ENCODE data around the gene HTT.

HTT gene

GRCh38 chr4:3234171-3235029 is 159.9 kb downstream of the HTT start:
- DNase-seq (ENCODE audit: low spot score), result no peak

- no peak for DNase-seq (ENCODE audit: low spot score)
Measured at GRCh38 chr4:3235030-3235345, 160.5 kb downstream of the HTT start.

DNA sequence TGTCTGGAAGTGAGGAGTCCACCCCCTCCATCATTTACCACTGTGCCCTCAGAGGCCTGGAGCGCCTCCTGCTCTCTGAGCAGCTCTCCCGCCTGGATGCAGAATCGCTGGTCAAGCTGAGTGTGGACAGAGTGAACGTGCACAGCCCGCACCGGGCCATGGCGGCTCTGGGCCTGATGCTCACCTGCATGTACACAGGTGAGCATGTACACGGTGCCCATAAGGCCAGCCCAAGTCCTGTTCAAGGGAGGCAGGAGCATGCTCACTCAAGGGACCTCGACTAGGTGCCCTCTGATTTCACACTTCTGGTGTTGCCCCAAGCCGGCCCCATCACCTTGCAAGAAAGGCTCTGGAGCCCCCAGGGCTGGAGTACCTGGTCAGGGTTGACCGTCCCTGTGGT is 161.1 kb downstream of the HTT start:
- DNase-seq (ENCODE audit: low spot score), result no peak

GRCh38 chr4:3236326-3236878 is 161.9 kb downstream of the HTT start:
- DNase-seq (ENCODE audit: low spot score), result no peak

DNA sequence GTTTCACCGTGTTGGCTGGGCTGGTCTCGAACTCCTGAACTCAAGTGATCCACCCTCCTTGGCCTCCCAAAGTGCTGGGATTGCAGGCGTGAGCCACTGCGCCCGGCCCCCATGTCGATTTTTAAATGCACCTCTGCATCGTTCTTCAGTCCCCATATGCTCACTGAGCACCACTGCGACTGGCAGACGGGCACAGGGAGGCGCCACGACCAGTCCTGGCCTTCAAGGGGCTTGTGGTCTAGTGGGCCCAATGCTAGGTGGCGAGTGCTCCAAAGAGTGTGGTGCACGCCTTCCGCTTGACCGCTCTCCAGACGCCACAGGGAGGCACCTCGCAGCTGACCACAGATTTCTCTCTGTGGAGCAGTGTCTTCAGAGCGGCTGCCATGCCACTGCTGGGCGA is 162.8 kb downstream of the HTT start:
- no peak for DNase-seq (ENCODE audit: low spot score)

DNA sequence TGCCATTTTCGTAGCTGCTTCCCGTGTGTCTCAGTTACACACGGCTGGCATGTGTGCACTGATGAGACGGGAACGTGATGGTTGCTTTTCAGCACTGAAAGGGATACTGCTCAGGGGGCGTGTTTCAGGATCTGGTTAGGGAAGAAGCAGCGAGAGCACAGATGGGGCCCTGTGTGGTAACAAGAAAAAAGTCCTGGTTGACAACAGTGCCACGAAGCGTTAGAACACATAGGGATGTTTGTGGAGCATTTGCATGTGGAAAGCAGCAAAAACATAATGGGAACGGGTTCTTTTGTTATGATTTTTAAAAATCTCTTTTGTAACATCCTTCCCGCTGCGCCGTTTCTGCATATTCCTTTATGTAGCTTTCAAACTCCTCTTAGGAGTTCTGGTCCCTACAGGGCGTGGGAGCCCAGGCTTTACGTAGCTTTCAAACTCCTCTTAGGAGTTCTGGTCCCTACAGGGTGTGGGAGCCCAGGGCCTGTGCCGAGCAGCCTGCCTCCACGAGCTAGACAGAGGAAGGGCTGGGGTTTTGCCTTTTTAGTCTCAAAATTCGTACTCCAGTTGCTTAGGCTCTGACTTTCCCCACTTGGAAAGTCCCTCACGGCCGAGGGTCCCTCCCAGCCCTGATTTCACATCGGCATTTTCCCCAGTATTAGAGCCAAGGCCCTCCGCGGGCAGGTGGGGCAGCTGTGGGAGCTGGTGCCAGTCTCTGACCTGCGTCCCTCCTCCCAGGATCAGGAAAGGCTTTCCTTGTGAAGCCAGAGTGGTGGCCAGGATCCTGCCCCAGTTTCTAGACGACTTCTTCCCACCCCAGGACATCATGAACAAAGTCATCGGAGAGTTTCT is 163.5 kb downstream of the HTT start:
- DNase-seq (ENCODE audit: low spot score), result no peak

DNA sequence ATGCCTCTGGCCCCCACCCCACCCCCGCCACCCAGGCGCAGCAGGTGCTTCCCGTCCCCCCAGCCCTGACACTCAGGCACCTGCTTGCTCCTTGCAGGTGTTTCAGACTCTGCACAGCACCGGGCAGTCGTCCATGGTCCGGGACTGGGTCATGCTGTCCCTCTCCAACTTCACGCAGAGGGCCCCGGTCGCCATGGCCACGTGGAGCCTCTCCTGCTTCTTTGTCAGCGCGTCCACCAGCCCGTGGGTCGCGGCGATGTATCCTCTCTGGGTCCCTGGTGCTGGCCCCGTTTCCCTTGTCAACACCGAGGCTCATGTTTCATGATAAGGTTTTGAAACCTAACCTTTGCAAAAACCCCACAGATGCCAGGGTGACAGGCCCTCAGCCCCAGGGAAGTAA is 164.2 kb downstream of the HTT start:
- DNase-seq (ENCODE audit: low spot score), result no peak

GRCh38 chr4:3239303-3239702 is 164.8 kb downstream of the HTT start:
- DNase-seq (ENCODE audit: low spot score), result no peak

DNA sequence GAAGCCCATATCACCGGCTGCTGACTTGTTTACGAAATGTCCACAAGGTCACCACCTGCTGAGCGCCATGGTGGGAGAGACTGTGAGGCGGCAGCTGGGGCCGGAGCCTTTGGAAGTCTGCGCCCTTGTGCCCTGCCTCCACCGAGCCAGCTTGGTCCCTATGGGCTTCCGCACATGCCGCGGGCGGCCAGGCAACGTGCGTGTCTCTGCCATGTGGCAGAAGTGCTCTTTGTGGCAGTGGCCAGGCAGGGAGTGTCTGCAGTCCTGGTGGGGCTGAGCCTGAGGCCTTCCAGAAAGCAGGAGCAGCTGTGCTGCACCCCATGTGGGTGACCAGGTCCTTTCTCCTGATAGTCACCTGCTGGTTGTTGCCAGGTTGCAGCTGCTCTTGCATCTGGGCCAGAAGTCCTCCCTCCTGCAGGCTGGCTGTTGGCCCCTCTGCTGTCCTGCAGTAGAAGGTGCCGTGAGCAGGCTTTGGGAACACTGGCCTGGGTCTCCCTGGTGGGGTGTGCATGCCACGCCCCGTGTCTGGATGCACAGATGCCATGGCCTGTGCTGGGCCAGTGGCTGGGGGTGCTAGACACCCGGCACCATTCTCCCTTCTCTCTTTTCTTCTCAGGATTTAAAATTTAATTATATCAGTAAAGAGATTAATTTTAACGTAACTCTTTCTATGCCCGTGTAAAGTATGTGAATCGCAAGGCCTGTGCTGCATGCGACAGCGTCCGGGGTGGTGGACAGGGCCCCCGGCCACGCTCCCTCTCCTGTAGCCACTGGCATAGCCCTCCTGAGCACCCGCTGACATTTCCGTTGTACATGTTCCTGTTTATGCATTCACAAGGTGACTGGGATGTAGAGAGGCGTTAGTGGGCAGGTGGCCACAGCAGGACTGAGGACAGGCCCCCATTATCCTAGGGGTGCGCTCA is 165.8 kb downstream of the HTT start:
- DNase-seq (ENCODE audit: low spot score), result no peak

DNA sequence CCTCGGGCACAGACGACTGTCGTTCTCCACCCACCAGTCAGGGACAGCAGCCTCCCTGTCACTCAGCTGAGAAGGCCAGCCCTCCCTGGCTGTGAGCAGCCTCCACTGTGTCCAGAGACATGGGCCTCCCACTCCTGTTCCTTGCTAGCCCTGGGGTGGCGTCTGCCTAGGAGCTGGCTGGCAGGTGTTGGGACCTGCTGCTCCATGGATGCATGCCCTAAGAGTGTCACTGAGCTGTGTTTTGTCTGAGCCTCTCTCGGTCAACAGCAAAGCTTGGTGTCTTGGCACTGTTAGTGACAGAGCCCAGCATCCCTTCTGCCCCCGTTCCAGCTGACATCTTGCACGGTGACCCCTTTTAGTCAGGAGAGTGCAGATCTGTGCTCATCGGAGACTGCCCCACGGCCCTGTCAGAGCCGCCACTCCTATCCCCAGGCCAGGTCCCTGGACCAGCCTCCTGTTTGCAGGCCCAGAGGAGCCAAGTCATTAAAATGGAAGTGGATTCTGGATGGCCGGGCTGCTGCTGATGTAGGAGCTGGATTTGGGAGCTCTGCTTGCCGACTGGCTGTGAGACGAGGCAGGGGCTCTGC is 166.5 kb downstream of the HTT start:
- no peak for DNase-seq (ENCODE audit: low spot score)

DNA sequence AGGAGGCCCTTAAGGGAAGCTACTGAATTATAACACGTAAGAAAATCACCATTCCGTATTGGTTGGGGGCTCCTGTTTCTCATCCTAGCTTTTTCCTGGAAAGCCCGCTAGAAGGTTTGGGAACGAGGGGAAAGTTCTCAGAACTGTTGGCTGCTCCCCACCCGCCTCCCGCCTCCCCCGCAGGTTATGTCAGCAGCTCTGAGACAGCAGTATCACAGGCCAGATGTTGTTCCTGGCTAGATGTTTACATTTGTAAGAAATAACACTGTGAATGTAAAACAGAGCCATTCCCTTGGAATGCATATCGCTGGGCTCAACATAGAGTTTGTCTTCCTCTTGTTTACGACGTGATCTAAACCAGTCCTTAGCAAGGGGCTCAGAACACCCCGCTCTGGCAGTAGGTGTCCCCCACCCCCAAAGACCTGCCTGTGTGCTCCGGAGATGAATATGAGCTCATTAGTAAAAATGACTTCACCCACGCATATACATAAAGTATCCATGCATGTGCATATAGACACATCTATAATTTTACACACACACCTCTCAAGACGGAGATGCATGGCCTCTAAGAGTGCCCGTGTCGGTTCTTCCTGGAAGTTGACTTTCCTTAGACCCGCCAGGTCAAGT is 167.5 kb downstream of the HTT start:
- DNase-seq (ENCODE audit: low spot score), result no peak

- DNase-seq (ENCODE audit: low spot score), result no peak
Measured at GRCh38 chr4:3243136-3243780, 168.8 kb downstream of the HTT start.

GRCh38 chr4:3244002-3244401 is 169.5 kb downstream of the HTT start:
- no peak for DNase-seq (ENCODE audit: low spot score)

- DNase-seq (ENCODE audit: low spot score), result no peak
Measured at GRCh38 chr4:3244747-3245146, 170.3 kb downstream of the HTT start.

DNA sequence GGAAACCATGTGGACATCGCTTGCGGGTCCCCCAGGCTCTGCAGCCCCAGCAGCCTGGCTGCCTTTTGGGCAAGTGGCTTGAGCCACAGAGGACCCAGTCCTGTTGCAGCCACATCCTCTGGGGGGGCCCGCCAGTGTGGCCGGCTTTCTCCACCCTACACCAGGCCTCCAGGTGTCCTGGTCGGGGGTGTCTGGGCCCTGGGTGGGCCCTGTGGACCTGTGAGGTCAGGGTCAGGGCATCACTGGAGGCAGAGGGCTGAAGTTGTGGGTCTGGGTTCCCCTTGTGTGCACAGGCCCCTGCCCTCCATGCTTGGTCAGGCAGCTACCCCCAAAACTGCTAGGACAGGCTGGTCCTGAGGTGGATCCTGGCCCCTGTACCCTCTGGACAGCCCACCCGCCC is 171.2 kb downstream of the HTT start:
- no peak for DNase-seq (ENCODE audit: low spot score)

- DNase-seq (ENCODE audit: low spot score), result no peak
Measured at GRCh38 chr4:3246458-3247398, 172.2 kb downstream of the HTT start.

DNA sequence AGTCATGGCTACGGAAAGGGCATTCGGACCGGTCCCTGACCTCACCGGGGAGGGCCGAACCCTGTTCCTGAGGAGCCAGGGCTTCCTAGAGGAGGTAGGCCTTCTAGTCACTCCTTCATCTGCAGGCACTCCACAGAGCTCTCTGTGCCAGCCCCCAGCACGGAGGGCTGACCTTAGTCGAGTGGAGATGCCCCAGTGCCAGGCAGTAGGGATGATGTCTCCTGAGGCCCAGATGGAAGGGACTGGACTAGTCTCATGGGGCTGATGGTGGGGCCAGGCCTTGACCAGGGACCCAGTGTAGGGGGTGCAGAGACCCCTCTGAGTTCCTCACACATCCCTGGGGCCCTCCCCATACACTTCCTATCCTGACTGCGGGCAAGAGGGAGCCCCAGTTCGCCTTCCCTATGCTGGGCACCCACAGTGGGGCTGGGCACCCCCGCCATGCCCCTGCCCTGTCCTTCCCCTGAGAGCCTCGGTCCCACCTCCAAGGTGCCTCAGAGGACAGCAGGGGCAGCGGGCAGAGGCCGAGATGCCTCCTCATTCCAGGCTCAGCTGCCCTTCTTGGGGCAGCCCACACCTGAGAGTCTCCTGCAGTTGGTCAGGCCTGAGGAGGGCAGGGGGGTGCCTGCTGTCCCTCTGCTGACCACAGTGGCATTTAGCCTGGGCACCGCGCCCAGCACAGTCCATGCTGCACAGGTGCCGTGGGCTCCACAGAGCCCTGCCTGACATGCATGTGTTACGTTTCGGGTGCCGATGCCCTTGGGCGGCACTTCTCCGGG is 173.1 kb downstream of the HTT start:
- no peak for DNase-seq (ENCODE audit: low spot score)

- no peak for DNase-seq (ENCODE audit: low spot score)
Measured at GRCh38 chr4:3248178-3248480, 173.6 kb downstream of the HTT start.
